ENCODE data around the gene AGPAT2. TPM values are rescaled to one million over a fixed set of nuclear protein-coding genes. Genes with fewer than 3 reads are reported as not detected.

Gene AGPAT2
- polyA plus RNA-seq, 1 of the 3 experiments (the other 2 are of a cell fraction) = 46.8 TPM

- no peaks in the 10 kb centered on the region for H3K9me2 ChIP-seq
- H3K4me2 ChIP-seq = peak overlapping the region; percentile 85
- H3K9me3 ChIP-seq = no peaks in the 10 kb centered on the region
- peak overlapping the region; percentile 56 to 62 for H3K4me3 ChIP-seq (ENCODE audit: low read depth in 2 of 2, low read length in 1 of 2)
- no peaks in the 10 kb centered on the region for H4K20me1 ChIP-seq (ENCODE audit: insufficient read depth)
- H3K4me1 ChIP-seq (ENCODE audit: control insufficient read depth in 1 of 2, insufficient read depth in 2 of 2, low read depth in 1 of 2, low read length in 1 of 2) = peaks cover 0 to 21% of the 10 kb centered on the region in 2 experiments; a peak in 1 of 4 replicates
- no peak for TF ChIP-seq MAX (IDR thresholded peaks at IDR 0.05; ENCODE audit: low read depth)
- no peak for TF ChIP-seq EZH2phosphoT487 (IDR thresholded peaks at IDR 0.05; ENCODE audit: borderline replicate concordance, low read depth)
- no peak for TF ChIP-seq ZBTB33 (IDR thresholded peaks at IDR 0.05; ENCODE audit: borderline replicate concordance, low read depth)
- TF ChIP-seq RXRA (IDR thresholded peaks at IDR 0.05; ENCODE audit: borderline replicate concordance, low read depth) = no peak
- TF ChIP-seq RFX5 (IDR thresholded peaks at IDR 0.05; ENCODE audit: low read length) = no peak
- no peak for TF ChIP-seq CTCF (IDR thresholded peaks at IDR 0.05)
- TF ChIP-seq MEF2A (IDR thresholded peaks at IDR 0.05; ENCODE audit: borderline replicate concordance, low read depth) = no peak
- no peak for TF ChIP-seq REST (IDR thresholded peaks at IDR 0.05; ENCODE audit: low read depth, low read length)
- no peak for TF ChIP-seq GATA2 (CRISPR knock-in tag; IDR thresholded peaks at IDR 0.05)
- no peak for TF ChIP-seq CHD2 (IDR thresholded peaks at IDR 0.05; ENCODE audit: low read length, partially characterized antibody)
- no peak for TF ChIP-seq GABPA (IDR thresholded peaks at IDR 0.05; ENCODE audit: low read depth)
- TF ChIP-seq ELF1 (IDR thresholded peaks at IDR 0.05) = no peak
- no peak for TF ChIP-seq JUND (IDR thresholded peaks at IDR 0.05)
- no peak for TF ChIP-seq EP300 (IDR thresholded peaks at IDR 0.05; ENCODE audit: borderline replicate concordance in 1 of 2, low read depth in 1 of 2, low read length in 1 of 2)
- TF ChIP-seq NRF1 (IDR thresholded peaks at IDR 0.05; ENCODE audit: low read depth, low read length) = no peak
- TF ChIP-seq TEAD4 (IDR thresholded peaks at IDR 0.05; ENCODE audit: borderline replicate concordance, insufficient read depth) = no peak
- no peak for TF ChIP-seq FOSL2 (IDR thresholded peaks at IDR 0.05; ENCODE audit: borderline replicate concordance, low read depth)
- no peak for TF ChIP-seq RAD21 (IDR thresholded peaks at IDR 0.05; ENCODE audit: low read length)
- TF ChIP-seq RCOR1 (IDR thresholded peaks at IDR 0.05; ENCODE audit: low read length) = no peak
- no peaks in the 10 kb centered on the region for H3K27me3 ChIP-seq (ENCODE audit: insufficient read depth)
- WGBS (ENCODE audit: low lambda C conversion rate) = no CpG with 5 or more reads among the region's 109 CpGs
- H3K79me2 ChIP-seq (ENCODE audit: insufficient read depth) = no peaks in the 10 kb centered on the region
- no peak overlapping the region for H3K9ac ChIP-seq
- no peak overlapping the region for H2AFZ ChIP-seq (ENCODE audit: low read depth)
- ChIA-PET CTCF (interaction anchor here (0.9 to 3.6 kb wide), 13 partner anchors 9 to 181 kb away, joined by 3 to 19 read pairs (median 5); no protein-coding TSS in a partner anchor), POLR2A (no interaction called here)
- H3K36me3 ChIP-seq (replicated peaks in 1 of 2; ENCODE audit: control insufficient read depth in 1 of 2, insufficient read depth in 2 of 2, low read length in 1 of 2) = no peaks in the 10 kb centered on the region
- H3K27ac ChIP-seq (ENCODE audit: low read depth in 2 of 2, low read length in 1 of 2) = peak overlapping the region in 1 of 2 experiments; percentile 48; a peak in 1 of 4 replicates
- peak; percentile 95 for DNase-seq
- H3F3A ChIP-seq (replicated peaks; ENCODE audit: insufficient read depth) = no peaks in the 10 kb centered on the region
Measured at GRCh38 chr9:136665704-136666371, 21.4 kb downstream of the AGPAT2 start.
